Coronary artery (tissue), 2 donors: ENCODE data around the gene PAQR8.

ENCODE experiments used
- DNase-seq: peaks from one replicate; pipeline ENCODE4 v3.0.0-alpha.2; 2017; ENCODE audit warnings: low spot score
- H3K27ac ChIP-seq, 2 donors: fragments of 200-600 bp; sonication (generic); one replicate each; pipeline ENCODE4 v1.5.1; 2016 to 2019
- H3K4me3 ChIP-seq: fragments of 200-600 bp; sonication (generic); 2 replicates; pipeline ENCODE4 v1.5.1; 2016; ENCODE audit warnings: mild to moderate bottlenecking, moderate library complexity
- CTCF ChIP-seq: fragments of 200-600 bp; sonication (generic); IDR thresholded peaks from one replicate; pipeline ENCODE4 v1.5.1; 2019; ENCODE audit warnings: antibody characterized with exemption

Gene PAQR8

GRCh38 chr6:52388790-52389189 is 26.8 kb downstream of the PAQR8 start:
- TF ChIP-seq CTCF, result no peak
- no peak overlapping the region for H3K27ac ChIP-seq
- no peak overlapping the region for H3K4me3 ChIP-seq
- DNase-seq, result no peak

GRCh38 chr6:52389264-52389625 is 27.3 kb downstream of the PAQR8 start:
- Histone ChIP-seq H3K4me3 (no peak overlapping the region), H3K27ac (peak overlapping the region in 1 of 2 donors; percentile 11)
- no peak for TF ChIP-seq CTCF
- DNase-seq, result no peak

GRCh38 chr6:52389626-52390360 is 27.8 kb downstream of the PAQR8 start:
- peak overlapping the region in 1 of 2 donors; percentile 11 for H3K27ac ChIP-seq
- no peak for TF ChIP-seq CTCF

GRCh38 chr6:52390361-52390727 is 28.4 kb downstream of the PAQR8 start:
- H3K27ac ChIP-seq, result no peak overlapping the region
- no peak for DNase-seq
- TF ChIP-seq CTCF, result no peak
- H3K4me3 ChIP-seq, result peak overlapping the region; percentile 3

More at GRCh38 chr6:52389626-52390360, 27.8 kb downstream of the PAQR8 start:
- no peak for DNase-seq
- peak overlapping the region; percentile 3 for H3K4me3 ChIP-seq

- TF ChIP-seq CTCF, result no peak
- Histone ChIP-seq H3K4me3 (no peak overlapping the region), H3K27ac (no peak overlapping the region)
- DNase-seq, result no peak
Observed at GRCh38 chr6:52391599-52391998, 29.6 kb downstream of the PAQR8 start.

- no peak overlapping the region for H3K4me3 ChIP-seq
- DNase-seq, result no peak
- no peak overlapping the region for H3K27ac ChIP-seq
- TF ChIP-seq CTCF, result no peak
Observed at GRCh38 chr6:52392944-52393343, 31.0 kb downstream of the PAQR8 start.

GRCh38 chr6:52393780-52394179 is 31.8 kb downstream of the PAQR8 start:
- TF ChIP-seq CTCF, result no peak
- no peak for DNase-seq
- Histone ChIP-seq H3K27ac (no peak overlapping the region), H3K4me3 (no peak overlapping the region)
